Right lobe of liver (tissue), 6 donors: ENCODE data around the gene TEX47. TPM values are rescaled to one million over a fixed set of nuclear protein-coding genes. Genes with fewer than 3 reads are reported as not detected.

Source experiments
- ATAC-seq, 4 donors: fragments of 200-7000 bp; cut with Tn5 transposase; one replicate each; pipeline ENCODE4 v1.9.1; 2020; ENCODE audit warnings: mild to moderate bottlenecking in 4 of 4, moderate library complexity in 4 of 4
- DNase-seq, 3 donors: peaks; one replicate each; pipeline ENCODE4 v3.0.0-alpha.2; 2020
- H3K27ac ChIP-seq, 3 donors: fragments of 200-600 bp; one replicate each; pipeline ENCODE4 v1.8.0; 2022
- H3K27me3 ChIP-seq, 2 donors: fragments of 200-600 bp; one replicate each; pipeline ENCODE4 v1.8.0; 2022
- H3K36me3 ChIP-seq, 4 donors: fragments of 200-600 bp; sonication (generic) in 1 of 4; one replicate each; pipeline versions ENCODE4 v1.5.1 to v1.8.0; 2017 to 2022; ENCODE audit warnings: control low read depth in 1 of 4
- H3K4me1 ChIP-seq, 4 donors: fragments of 200-600 bp; sonication (generic) in 1 of 4; one replicate each; pipeline versions ENCODE4 v1.5.1 to v1.8.0; 2017 to 2022; ENCODE audit warnings: control low read depth in 1 of 4
- H3K4me3 ChIP-seq, 3 donors: fragments of 200-600 bp; one replicate each; pipeline ENCODE4 v1.8.0; 2022
- H3K9me3 ChIP-seq, 4 donors: fragments of 200-600 bp; sonication (generic) in 1 of 4; one replicate each; pipeline versions ENCODE4 v1.5.1 to v1.8.0; 2017 to 2022; ENCODE audit warnings: control low read depth in 1 of 4
- CTCF ChIP-seq, 4 donors: fragments of 200-600 bp in 3 of 4; fragments of 450-650 bp in 1 of 4; IDR thresholded peaks; one replicate each; pipeline versions ENCODE4 v1.5.1 to v1.8.0; 2016 to 2022; ENCODE audit warnings: antibody characterized with exemption in 4 of 4, mild to moderate bottlenecking in 2 of 4
- POLR2A ChIP-seq: fragments of 450-650 bp; IDR thresholded peaks from one replicate; pipeline ENCODE4 v1.6.1; 2017; ENCODE audit warnings: antibody characterized with exemption, mild to moderate bottlenecking
- WGBS: methylation state at CpG from one replicate; pipeline ENCODE4 v1.1.6; 2018; ENCODE audit warnings: low coverage, low lambda C conversion rate; ENCODE audit not compliant: insufficient coverage; ENCODE audit errors: missing lambda C conversion rate; 5-methylcytosine and 5-hydroxymethylcytosine counted together
- intact Hi-C, 2 donors: fragments of 100-400 bp; cut with DNase I; formaldehyde crosslinking; loops; one replicate each; pipeline versions ENCODE4 v1.11.2 to v1.14.1; 2022
- total RNA-seq, 6 experiments: library from RNA; depleted of rRNA in 2 of 6; stranded (reverse); fragments of >200 nt in 2 of 6; fragmentation: NEBNext Ultra II Directional in 3 of 6; extraction: Animal tissue kit (Norgen Biotek cat#: 25700) in 3 of 6; gene quantifications; one replicate each; pipeline versions ENCODE4 v1.1.0 to v1.2.4, GENCODE V29; 2016 to 2023
- donor health status: DM: no; HTN: yes; CAD: no.
- donor health status: DM: no; HTN: no; CAD: no.
- donor health status: DM: no; HTN: no; CAD: no.
- donor health status: DM: no; HTN: yes; CAD: no.
- donor health status: DM: no; HTN: yes; CAD: no.

TEX47 gene
- total RNA-seq, 6 experiments from 2014 or later: not detected

- Histone ChIP-seq H3K4me3 (no peak overlapping the region), H3K9me3 (no peaks in the 10 kb centered on the region), H3K36me3 (no peaks in the 10 kb centered on the region), H3K27ac (no peak overlapping the region), H3K27me3 (no peaks in the 10 kb centered on the region), H3K4me1 (no peaks in the 10 kb centered on the region)
- ATAC-seq (no peak), DNase-seq (no peak)
- no peak for TF ChIP-seq CTCF (IDR thresholded peaks at IDR 0.05)
- TF ChIP-seq POLR2A: no peak
- intact Hi-C loops: no loop called here
- WGBS: 32% methylated on average over 1 of the region's 1 CpG
Observed at GRCh38 chr7:88771417-88771816, 24.1 kb downstream of the TEX47 start.

DNA sequence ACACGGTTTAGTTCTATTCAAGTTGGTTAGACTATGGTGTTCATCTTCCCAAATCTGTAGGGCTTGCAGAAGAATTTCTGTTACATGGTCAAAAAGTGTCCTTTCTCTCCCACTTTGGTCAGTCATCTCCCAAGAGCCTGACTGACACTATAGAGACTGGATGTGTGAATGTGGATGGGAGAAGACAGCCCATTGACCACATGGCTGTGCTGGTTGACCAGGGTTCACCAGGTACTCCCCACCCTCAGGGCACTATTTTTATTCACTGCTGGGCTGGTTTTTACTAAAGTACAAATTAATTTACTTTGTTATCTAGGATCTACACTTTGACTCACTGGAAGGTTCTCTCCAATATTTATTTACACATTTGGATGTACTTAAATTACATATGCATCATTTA is 33.8 kb downstream of the TEX47 start:
- 38% methylated on average over 1 of the region's 1 CpG for WGBS
- intact Hi-C loops: no loop called here

DNA sequence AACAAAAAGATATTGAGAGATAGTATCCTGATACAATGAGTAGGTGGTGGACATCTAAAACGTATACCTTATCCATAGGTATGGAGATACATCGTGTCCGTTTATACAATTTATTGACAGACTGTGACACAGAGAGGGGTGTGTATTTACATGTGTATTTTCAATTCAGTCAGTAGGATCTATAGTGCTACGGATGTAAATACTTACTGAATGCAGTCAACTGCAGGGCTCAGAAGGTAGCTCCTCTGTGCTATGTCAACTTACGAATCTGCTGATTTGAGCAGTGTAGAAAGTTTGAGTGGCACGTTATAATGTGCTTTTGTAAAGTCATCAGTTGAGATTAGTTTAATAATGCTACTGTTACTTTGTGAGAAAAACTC is 35.4 kb downstream of the TEX47 start:
- no peaks in the 10 kb centered on the region for H3K9me3 ChIP-seq
- intact Hi-C loops: no loop called here
- TF ChIP-seq CTCF (IDR thresholded peaks at IDR 0.05) (no peak), POLR2A (no peak)
- H3K27ac ChIP-seq: no peak overlapping the region
- ATAC-seq (no peak), DNase-seq (no peak)
- H3K4me3 ChIP-seq: no peak overlapping the region
- peaks cover 0 to 15% (median 0%) of the 10 kb centered on the region in 4 donors for H3K4me1 ChIP-seq
- 8% methylated on average over 6 of the region's 6 CpGs for WGBS
- peaks cover 0 to 26% of the 10 kb centered on the region in 2 donors for H3K27me3 ChIP-seq
- no peaks in the 10 kb centered on the region for H3K36me3 ChIP-seq

More for the DNA sequence above, 33.8 kb downstream of the TEX47 start:
- Histone ChIP-seq H3K4me3 (no peak overlapping the region), H3K4me1 (peaks cover 0 to 15% (median 0%) of the 10 kb centered on the region in 4 donors), H3K9me3 (no peaks in the 10 kb centered on the region), H3K27me3 (peaks cover 0 to 20% of the 10 kb centered on the region in 2 donors), H3K36me3 (no peaks in the 10 kb centered on the region), H3K27ac (no peak overlapping the region)
- TF ChIP-seq POLR2A (no peak), CTCF (IDR thresholded peaks at IDR 0.05) (no peak)
- DNase-seq: no peak
- no peak for ATAC-seq

DNA sequence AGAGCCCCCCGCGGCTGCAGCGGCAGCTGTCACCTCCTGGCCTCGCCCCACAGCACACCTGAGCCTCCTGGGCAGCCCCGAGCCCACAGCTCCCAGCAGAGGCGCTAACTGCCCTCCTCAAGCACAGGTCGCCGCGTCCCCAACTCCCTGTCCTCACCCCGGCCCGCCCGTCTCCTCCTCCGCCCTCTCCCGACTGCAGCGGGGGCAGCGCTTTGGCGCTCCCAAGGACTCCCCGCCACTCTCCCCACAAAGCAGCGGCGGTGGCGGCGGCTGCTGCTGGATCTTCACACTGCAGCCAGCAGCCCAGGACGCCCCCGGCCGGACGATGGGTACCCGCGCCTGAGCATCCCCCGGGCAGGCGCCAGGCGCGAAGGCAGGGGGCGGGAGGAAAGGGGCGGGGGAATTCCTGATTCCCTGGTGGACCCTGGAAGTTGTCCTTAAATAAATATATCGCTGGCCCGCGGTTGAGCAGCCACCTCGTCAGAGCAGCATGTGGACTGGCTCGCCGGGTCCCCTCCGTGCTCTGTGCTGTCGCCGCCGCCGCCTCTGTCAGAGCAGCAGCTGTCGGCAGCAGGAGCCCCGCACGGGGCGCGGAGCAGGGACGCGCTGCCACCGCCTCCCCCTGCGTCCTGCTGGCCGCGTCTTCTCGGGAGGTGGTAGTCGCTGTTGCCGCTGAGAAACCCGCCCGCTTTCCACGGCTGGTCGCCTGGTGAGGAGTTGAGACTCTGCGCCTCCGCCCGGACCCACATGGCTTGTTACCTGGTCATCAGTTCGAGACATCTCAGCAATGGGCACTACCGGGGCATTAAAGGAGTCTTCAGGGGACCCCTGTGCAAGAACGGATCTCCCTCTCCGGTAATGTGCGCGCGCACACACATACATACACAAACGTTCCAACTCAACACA is 36.1 kb downstream of the TEX47 start, which contains the start of gene ZNF804B:
Gene ZNF804B, plus strand, starts transcription at position 471 of the 906 bp plus-strand sequence. Its CDS starts 277 bp downstream, at position 748.
- no peak for TF ChIP-seq CTCF (IDR thresholded peaks at IDR 0.05)
- TF ChIP-seq POLR2A: no peak
- intact Hi-C loops: no loop called here
- ATAC-seq: peak; percentile 44 to 57 (median 54)
- Histone ChIP-seq H3K36me3 (no peaks in the 10 kb centered on the region), H3K27ac (no peak within 1 kb of the TSS), H3K27me3 (peaks cover 0 to 26% of the 10 kb centered on the region in 2 donors), H3K4me1 (peaks cover 0 to 15% (median 0%) of the 10 kb centered on the region in 4 donors), H3K4me3 (peak within 1 kb of the TSS; percentile 7 to 22 (median 8)), H3K9me3 (no peaks in the 10 kb centered on the region)
- DNase-seq: peak; percentile 20 to 52 (median 37)
- 12% methylated on average over 18 of the region's 74 CpGs for WGBS
